ENCODE measurements around the gene NPIPA3.
"Not testable (repeated sequence)": the region's sequence is repeated elsewhere in the genome, so short reads cannot be mapped to it uniquely, and the experiment has no call there.

NPIPA3 gene

GRCh38 chr16:14703156-14704011 is at the start of gene NPIPA3:
TSS of gene NPIPA3 (plus strand) at chr16:14703411. CDS start at chr16:14708944, 5,533 bp downstream.
- not testable (repeated sequence) for FAIRE-seq

- FAIRE-seq: no peak
These were observed 45.1 kb upstream of the NPIPA3 start for GRCh38 chr16:14658063-14658462.

- no peak for FAIRE-seq
These were observed 35.6 kb upstream of the NPIPA3 start for GRCh38 chr16:14667347-14668266.

- FAIRE-seq: no peak
These were observed 34.5 kb upstream of the NPIPA3 start for GRCh38 chr16:14668556-14669223.

- no peak for FAIRE-seq
These were observed 33.4 kb upstream of the NPIPA3 start for GRCh38 chr16:14669776-14670175.

GRCh38 chr16:14672403-14672971 is 30.7 kb upstream of the NPIPA3 start:
- no peak for FAIRE-seq

- no peak for FAIRE-seq
These were observed 26.6 kb upstream of the NPIPA3 start for GRCh38 chr16:14676633-14677032.

- no peak for FAIRE-seq
These were observed 25.6 kb upstream of the NPIPA3 start for GRCh38 chr16:14677627-14678026.

- no peak for FAIRE-seq
These were observed 24.3 kb upstream of the NPIPA3 start for GRCh38 chr16:14678748-14679497.

GRCh38 chr16:14680396-14680795 is 22.8 kb upstream of the NPIPA3 start:
- FAIRE-seq: not testable (repeated sequence)

- FAIRE-seq: no peak
These were observed 22.1 kb upstream of the NPIPA3 start for GRCh38 chr16:14681115-14681514.

GRCh38 chr16:14682121-14682520 is 21.1 kb upstream of the NPIPA3 start:
- FAIRE-seq: no peak

- FAIRE-seq: not testable (repeated sequence)
These were observed 17.1 kb upstream of the NPIPA3 start for GRCh38 chr16:14685870-14686793.

GRCh38 chr16:14694129-14694528 is 9.1 kb upstream of the NPIPA3 start, which contains the start of gene PLA2G10:
TSS of gene PLA2G10 (minus strand) at chr16:14694308. CDS start at chr16:14694229, 79 bp downstream.
- FAIRE-seq: not testable (repeated sequence)

GRCh38 chr16:14701859-14702258 is 1.4 kb upstream of the NPIPA3 start:
- FAIRE-seq: not testable (repeated sequence)

GRCh38 chr16:14702672-14703071 is 539 bp upstream of the NPIPA3 start:
- not testable (repeated sequence) for FAIRE-seq

GRCh38 chr16:14733233-14733632 is 30.0 kb downstream of the NPIPA3 start:
- not testable (repeated sequence) for FAIRE-seq

- FAIRE-seq: not testable (repeated sequence)
These were observed 37.7 kb downstream of the NPIPA3 start for GRCh38 chr16:14740832-14741385.

- not testable (repeated sequence) for FAIRE-seq
These were observed 38.6 kb downstream of the NPIPA3 start for GRCh38 chr16:14741794-14742193.
